SK-N-MC (cell line): Measurements from ENCODE around the gene NMNAT2.
"Not testable (repeated sequence)": the region's sequence is repeated elsewhere in the genome, so short reads cannot be mapped to it uniquely, and the experiment has no call there.

Source experiments
- DNase-seq: peaks from one replicate; pipeline ENCODE4 v3.0.0-alpha.2; 2011; ENCODE audit warnings: low read depth, low spot score
- H3K27ac ChIP-seq: fragments of 200-600 bp; sonication (generic); 2 replicates; pipeline ENCODE4 v1.5.1; 2016; ENCODE audit warnings: mixed run types
- H3K36me3 ChIP-seq: fragments of 200-600 bp; sonication (generic); 2 replicates; pipeline ENCODE4 v1.6.1; 2017; ENCODE audit warnings: antibody characterized with exemption, low read length, mixed read lengths; ENCODE audit not compliant: insufficient read depth
- H3K4me3 ChIP-seq: fragments of 200-600 bp; sonication (generic); 2 replicates; pipeline ENCODE4 v1.5.1; 2016
- H3K9ac ChIP-seq: fragments of 200-600 bp; sonication (generic); 2 replicates; pipeline ENCODE4 v1.8.0; 2017; ENCODE audit warnings: mixed run types, mixed read lengths; ENCODE audit not compliant: insufficient read length
- H3K9me3 ChIP-seq: fragments of 200-600 bp; sonication (generic); 2 replicates; pipeline ENCODE4 v1.6.1; 2017; ENCODE audit warnings: low read depth, mild to moderate bottlenecking, antibody characterized with exemption, low read length, moderate library complexity, mixed read lengths
- EZH2 ChIP-seq: fragments of 200-600 bp; sonication (generic); IDR thresholded peaks from one replicate; pipeline ENCODE4 v1.6.1; 2017; ENCODE audit warnings: antibody characterized with exemption
- FOXP2 ChIP-seq: optimal IDR thresholded peaks from 2 replicates; pipeline ENCODE3; 2011; ENCODE audit warnings: mild to moderate bottlenecking, moderate library complexity; ENCODE audit not compliant: insufficient read depth; ENCODE audit errors: extremely low read length, control extremely low read depth
- POLR2AphosphoS5 ChIP-seq: IDR thresholded peaks from 2 replicates; pipeline ENCODE4 v1.6.1; 2012; ENCODE audit warnings: mild to moderate bottlenecking, low read depth, low read length, borderline replicate concordance

Gene NMNAT2

GRCh38 chr1:183431840-183432547 is 13.8 kb upstream of the NMNAT2 start:
- H3K36me3 ChIP-seq = no peaks in the 10 kb centered on the region
- no peak for DNase-seq

GRCh38 chr1:183427591-183427990 is 9.4 kb upstream of the NMNAT2 start:
- not testable (repeated sequence) for H3K9ac ChIP-seq, H3K27ac ChIP-seq, H3K4me3 ChIP-seq, H3K36me3 ChIP-seq, H3K9me3 ChIP-seq, DNase-seq

More at GRCh38 chr1:183431840-183432547, 13.8 kb upstream of the NMNAT2 start:
- Histone ChIP-seq H3K4me3 (no peak overlapping the region), H3K27ac (no peak overlapping the region), H3K9me3 (no peaks in the 10 kb centered on the region), H3K9ac (no peak overlapping the region)
- TF ChIP-seq EZH2 = no peak
- TF ChIP-seq POLR2AphosphoS5 = no peak
- no peak for TF ChIP-seq FOXP2

- TF ChIP-seq FOXP2 (no peak), POLR2AphosphoS5 (no peak), EZH2 (no peak)
- H3K9ac ChIP-seq = no peak overlapping the region
- DNase-seq = no peak
Observed at GRCh38 chr1:183424691-183425090, 6.5 kb upstream of the NMNAT2 start.

GRCh38 chr1:183423541-183423940 is 5.4 kb upstream of the NMNAT2 start:
- TF ChIP-seq FOXP2 (no peak), EZH2 (no peak), POLR2AphosphoS5 (no peak)
- DNase-seq = no peak
- H3K36me3 ChIP-seq = no peaks in the 10 kb centered on the region
- H3K9ac ChIP-seq = no peak overlapping the region
- no peak overlapping the region for H3K4me3 ChIP-seq
- H3K27ac ChIP-seq = no peak overlapping the region
- H3K9me3 ChIP-seq = no peaks in the 10 kb centered on the region

More at GRCh38 chr1:183424691-183425090, 6.5 kb upstream of the NMNAT2 start:
- H3K4me3 ChIP-seq = no peak overlapping the region
- no peaks in the 10 kb centered on the region for H3K9me3 ChIP-seq
- no peaks in the 10 kb centered on the region for H3K36me3 ChIP-seq
- no peak overlapping the region for H3K27ac ChIP-seq

- Histone ChIP-seq H3K4me3 (no peak overlapping the region), H3K27ac (no peak overlapping the region), H3K9ac (no peak overlapping the region)
Observed at GRCh38 chr1:183419399-183419798, 1.2 kb upstream of the NMNAT2 start.

GRCh38 chr1:183418696-183419095 is 516 bp upstream of the NMNAT2 start:
- H3K9ac ChIP-seq = no peak overlapping the region
- H3K36me3 ChIP-seq = no peaks in the 10 kb centered on the region
- no peak overlapping the region for H3K27ac ChIP-seq
- H3K4me3 ChIP-seq = peak overlapping the region; percentile 71; the same call in 1 of the 2 replicates
- TF ChIP-seq FOXP2 (no peak), EZH2 (no peak), POLR2AphosphoS5 (no peak)
- no peaks in the 10 kb centered on the region for H3K9me3 ChIP-seq
- DNase-seq = no peak

More at GRCh38 chr1:183419399-183419798, 1.2 kb upstream of the NMNAT2 start:
- TF ChIP-seq FOXP2 (no peak), EZH2 (no peak), POLR2AphosphoS5 (no peak)
- Histone ChIP-seq H3K9me3 (no peaks in the 10 kb centered on the region), H3K36me3 (no peaks in the 10 kb centered on the region)
- DNase-seq = no peak

- Histone ChIP-seq H3K9me3 (no peaks in the 10 kb centered on the region), H3K36me3 (no peaks in the 10 kb centered on the region), H3K27ac (no peak overlapping the region), H3K4me3 (peak overlapping the region; percentile 25), H3K9ac (no peak overlapping the region)
- DNase-seq = no peak
- TF ChIP-seq EZH2 (no peak), FOXP2 (no peak), POLR2AphosphoS5 (no peak)
Observed at GRCh38 chr1:183416850-183417771, 1.1 kb downstream of the NMNAT2 start.

GRCh38 chr1:183414365-183414764 is 3.8 kb downstream of the NMNAT2 start:
- H3K9ac ChIP-seq = no peak overlapping the region
- TF ChIP-seq FOXP2 = no peak
- TF ChIP-seq POLR2AphosphoS5 = no peak
- no peak for TF ChIP-seq EZH2
- no peaks in the 10 kb centered on the region for H3K36me3 ChIP-seq
- no peak overlapping the region for H3K27ac ChIP-seq
- H3K9me3 ChIP-seq = no peaks in the 10 kb centered on the region
- H3K4me3 ChIP-seq = no peak overlapping the region
- no peak for DNase-seq

GRCh38 chr1:183411091-183411490 is 7.1 kb downstream of the NMNAT2 start:
- Histone ChIP-seq H3K27ac (no peak overlapping the region), H3K9ac (no peak overlapping the region), H3K36me3 (no peaks in the 10 kb centered on the region), H3K4me3 (no peak overlapping the region), H3K9me3 (no peaks in the 10 kb centered on the region)
- no peak for TF ChIP-seq FOXP2
- no peak for TF ChIP-seq POLR2AphosphoS5
- no peak for TF ChIP-seq EZH2
- DNase-seq = no peak
